Activated CD8-positive, alpha-beta memory T cell treated with anti-CD3 and anti-CD28 coated beads, Interleukin-2, amount 50 U/mL, for 48 hours (primary cell): Measurements from ENCODE around the gene MAP3K5.

Experiments
- DNase-seq: peaks from one replicate; pipeline ENCODE4 v3.0.0-alpha.2; 2020

MAP3K5 gene

DNA sequence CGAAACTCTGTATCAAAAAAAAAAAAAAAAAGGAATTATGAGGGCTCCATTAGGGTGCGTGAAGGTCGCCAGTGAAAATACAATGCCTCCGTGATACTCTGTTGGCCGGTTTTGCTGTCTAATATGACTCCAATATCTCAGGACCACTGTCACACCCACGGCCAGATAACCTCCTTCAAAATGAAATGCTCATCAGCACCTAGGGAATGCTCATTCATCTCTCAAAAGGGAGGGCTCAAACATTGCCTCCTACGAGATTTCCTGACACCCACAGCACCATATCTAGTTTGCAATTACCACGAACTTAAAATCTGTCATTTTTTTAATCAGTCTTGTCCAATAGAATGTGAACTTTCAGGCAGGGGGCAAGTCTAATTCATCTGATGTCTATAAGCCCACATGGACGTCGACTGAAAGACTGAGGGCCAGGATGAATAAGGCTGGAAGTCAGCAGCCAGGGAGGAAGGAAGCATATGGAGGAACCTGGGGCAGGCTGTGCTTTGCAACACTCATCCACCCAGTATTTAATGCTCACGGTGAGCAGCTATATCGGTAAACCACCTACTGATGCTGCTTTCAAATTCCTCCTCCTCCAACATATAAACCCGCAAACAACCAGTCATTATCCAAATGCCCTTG is 42.8 kb downstream of the MAP3K5 start:
- no peak for DNase-seq

DNA sequence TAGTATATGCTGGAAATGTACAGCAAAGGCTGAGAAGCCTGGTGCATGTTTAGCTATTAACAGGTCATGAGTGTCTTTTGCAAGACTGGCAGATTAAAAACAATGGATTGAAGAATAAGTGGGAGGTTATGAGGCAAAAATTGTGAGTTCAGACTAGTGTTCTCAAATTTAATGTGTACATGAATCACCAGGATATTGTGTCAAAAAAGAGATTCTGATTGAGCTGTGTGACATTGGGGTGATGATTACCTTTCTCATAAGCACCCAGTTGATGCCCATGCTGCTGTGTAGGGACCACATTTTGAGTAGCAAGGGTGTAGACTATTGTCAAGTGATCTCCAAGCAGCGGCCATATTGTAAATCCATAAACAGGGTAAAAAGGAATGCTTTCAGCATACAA is 44.8 kb downstream of the MAP3K5 start:
- DNase-seq, result no peak

DNA sequence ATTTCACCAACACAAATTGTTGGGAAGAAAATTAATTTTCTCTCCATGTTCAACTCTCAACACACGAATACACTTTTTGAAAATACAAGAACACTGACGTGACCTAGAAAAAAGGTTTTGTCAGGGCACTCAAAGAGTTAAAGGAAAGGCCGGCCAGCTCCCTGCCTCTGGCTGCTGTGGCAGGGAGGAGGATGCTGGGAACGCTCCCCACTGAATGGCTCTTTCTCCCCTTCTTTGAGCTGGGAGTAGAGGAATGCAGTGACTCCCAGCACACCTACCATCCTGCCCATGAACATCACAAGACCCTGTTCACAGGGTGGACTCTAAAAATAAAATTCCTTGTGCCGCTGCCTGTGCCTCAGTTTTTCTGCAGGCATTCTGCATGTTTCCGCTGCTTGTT is 47.0 kb downstream of the MAP3K5 start:
- DNase-seq, result no peak

GRCh38 chr6:136744889-136745288 is 47.4 kb downstream of the MAP3K5 start:
- no peak for DNase-seq

GRCh38 chr6:136742125-136742524 is 50.2 kb downstream of the MAP3K5 start:
- no peak for DNase-seq

- no peak for DNase-seq
These were observed 52.0 kb downstream of the MAP3K5 start for GRCh38 chr6:136740050-136740974.

- no peak for DNase-seq
These were observed 52.8 kb downstream of the MAP3K5 start for GRCh38 chr6:136739501-136739900.

DNA sequence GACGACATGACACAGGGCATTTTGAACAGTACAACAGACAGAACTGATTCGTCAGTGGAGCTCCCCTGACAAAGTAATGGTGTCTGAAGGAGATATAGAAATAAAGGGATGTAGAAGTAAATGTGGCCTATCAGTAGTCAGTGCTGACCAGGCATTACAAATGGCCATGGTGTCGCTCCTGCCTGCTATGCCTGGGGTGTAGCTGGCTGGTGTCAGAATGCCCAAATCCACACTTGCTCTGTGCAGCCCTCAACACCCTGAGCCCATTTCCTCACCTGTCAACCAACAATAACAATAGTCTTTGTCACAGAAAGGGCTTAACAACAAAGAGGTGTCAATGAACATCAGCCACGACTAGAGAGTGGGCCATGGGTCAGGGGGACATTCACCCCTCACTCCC is 53.2 kb downstream of the MAP3K5 start:
- DNase-seq, result no peak

DNA sequence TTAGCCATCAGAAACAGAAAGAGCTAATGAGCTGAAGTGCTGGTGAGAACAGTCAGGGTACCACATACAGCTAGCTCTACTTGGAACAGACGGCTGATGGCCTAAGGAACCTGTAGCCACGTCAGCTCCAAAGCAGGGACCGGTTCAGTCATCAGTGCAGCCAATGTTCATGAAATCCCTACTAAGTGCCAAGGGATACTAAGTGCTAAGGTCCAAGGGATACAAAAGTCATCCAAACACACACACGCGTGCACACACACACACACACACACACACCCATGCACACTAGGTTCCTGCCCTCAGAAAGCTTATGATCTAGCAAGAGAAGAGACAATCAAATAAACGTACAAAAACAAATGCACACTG is 53.6 kb downstream of the MAP3K5 start:
- no peak for DNase-seq

DNA sequence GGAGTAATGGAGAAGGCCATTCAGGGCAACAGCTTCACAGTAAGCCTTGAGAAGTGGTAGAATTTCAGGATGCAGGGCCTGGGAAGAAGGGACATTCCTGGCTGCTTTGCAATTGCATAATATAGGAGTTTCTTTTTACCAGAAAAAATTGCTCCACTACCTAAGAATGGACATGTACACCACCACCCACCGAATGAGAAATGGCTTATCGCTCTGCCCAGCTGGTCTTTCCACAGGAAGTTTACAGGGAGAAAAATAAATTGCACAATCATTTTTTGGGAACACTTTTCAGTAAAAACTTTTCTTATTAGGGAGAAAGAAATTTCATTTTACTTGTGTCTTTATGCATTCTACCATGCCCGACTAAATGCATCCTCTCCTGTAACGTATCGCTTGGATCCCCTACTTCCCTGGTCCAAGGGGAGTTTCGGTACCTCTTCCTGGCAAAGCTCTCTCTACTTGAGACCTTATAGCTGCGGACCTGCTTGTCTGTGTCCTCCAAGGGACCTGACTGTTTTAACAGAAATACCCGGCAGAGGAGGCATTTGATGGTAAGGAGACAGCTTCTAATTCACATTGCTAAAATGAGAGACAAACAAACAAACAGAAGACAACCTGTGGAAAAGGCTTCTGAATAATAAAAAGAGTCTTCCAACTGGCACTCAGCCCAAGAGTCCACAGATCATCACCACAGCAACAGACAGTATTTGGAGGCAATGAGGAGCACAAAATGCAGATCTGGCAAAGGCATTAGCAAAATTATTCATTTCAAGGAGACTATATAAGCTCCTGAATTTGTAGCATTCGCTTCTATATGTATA is 54.2 kb downstream of the MAP3K5 start:
- DNase-seq, result no peak

DNA sequence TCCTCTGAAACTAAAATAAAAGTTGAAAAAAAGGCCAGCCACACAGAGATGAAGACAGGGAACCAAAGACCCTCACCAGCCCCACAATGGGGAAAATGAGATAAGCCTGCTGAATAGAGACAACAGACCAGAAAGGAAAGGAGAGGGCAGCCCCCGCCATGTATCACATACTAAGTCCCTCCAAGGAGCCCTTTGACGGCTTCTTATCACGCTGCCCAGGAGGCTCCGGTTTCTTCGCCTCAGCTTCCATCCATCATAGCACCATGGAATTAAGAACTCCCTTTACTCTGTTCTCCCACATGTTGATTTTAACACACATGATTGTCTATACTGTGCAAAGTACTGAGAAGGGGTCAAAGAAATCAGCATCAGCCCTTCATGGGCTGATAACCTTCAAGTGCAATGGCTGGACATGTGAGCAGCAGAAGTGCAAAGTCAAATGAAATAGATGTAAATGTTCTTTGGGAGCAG is 54.9 kb downstream of the MAP3K5 start:
- DNase-seq, result no peak

DNA sequence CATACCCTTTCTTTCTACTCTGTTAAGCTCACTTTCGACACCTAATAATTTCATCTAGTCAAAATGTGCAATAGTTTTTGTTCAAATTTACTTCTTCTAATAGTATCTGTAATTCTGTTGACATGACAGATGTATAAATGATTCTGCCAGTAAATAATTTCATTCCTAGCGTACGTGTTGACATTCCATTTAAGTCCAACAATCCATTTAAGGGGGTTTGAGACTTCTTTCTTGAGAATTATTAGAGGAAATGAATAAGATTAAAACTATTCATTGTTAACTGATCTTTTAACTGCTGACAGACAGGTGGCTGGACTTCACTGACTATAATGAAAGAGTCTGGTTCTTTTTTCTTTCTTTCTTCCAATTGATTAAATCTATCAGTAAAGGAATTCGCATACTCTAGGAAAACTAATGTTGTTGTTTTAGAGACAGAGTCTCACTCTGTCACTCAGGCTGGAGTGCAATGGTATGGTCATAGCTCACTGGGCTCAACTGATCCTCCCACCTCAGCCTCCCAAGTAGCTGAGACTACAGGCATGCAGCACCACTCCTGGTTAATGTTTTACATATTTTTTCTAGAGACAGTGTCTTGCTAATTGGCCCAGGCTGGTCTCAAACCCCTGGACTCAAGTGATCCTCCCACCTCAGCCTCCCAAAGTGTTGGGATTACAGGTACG is 55.9 kb downstream of the MAP3K5 start:
- no peak for DNase-seq

- DNase-seq, result no peak
These were observed 57.3 kb downstream of the MAP3K5 start for GRCh38 chr6:136734977-136735376.

DNA sequence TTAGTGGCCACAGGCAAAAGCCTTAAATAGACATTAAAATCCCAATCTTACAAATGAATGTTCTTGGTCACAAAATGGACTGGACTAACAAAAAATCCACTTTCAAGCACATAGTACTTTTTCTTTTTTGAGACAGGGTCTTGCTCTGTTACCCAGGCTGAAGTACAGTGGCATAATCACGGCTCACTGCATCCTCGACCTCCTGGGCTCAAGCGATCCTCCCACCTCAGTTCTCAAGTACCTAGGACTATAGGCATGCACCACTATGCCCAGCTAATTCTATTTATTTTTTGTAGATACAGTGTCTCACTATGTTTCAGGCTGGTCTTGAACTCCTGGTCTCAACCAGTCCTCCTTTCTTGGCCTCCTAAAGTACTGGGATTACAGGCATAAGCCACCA is 59.4 kb downstream of the MAP3K5 start:
- no peak for DNase-seq

GRCh38 chr6:136729832-136730231 is 62.4 kb downstream of the MAP3K5 start:
- no peak for DNase-seq

DNA sequence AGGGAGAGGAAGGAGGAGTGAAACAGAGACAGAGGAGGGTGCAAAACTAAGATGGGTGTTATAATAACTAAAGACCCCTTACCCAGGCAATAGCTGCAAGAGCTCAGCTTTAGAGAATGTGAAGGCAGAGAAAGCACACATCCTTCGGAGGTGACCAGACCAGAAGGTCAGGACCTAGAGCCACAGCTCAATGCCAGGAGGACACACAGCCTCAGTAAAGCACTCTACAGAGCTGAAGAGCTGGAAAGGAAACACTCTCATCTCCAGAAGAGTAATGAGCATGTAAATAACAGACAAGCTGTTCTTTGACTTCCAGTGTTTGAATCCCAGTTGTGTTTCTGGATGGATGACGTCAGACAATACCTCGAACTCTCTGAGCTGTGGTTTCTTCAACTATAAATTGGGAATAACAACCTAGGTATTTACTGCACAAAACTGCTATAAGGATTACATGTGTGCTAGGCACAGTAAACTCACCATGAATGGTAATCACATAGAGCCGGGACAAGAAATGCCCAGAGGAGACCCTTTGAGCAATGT is 63.2 kb downstream of the MAP3K5 start:
- DNase-seq, result no peak

GRCh38 chr6:136728033-136728939 is 64.0 kb downstream of the MAP3K5 start:
- DNase-seq, result no peak

- no peak for DNase-seq
These were observed 65.3 kb downstream of the MAP3K5 start for GRCh38 chr6:136726837-136727557.

DNA sequence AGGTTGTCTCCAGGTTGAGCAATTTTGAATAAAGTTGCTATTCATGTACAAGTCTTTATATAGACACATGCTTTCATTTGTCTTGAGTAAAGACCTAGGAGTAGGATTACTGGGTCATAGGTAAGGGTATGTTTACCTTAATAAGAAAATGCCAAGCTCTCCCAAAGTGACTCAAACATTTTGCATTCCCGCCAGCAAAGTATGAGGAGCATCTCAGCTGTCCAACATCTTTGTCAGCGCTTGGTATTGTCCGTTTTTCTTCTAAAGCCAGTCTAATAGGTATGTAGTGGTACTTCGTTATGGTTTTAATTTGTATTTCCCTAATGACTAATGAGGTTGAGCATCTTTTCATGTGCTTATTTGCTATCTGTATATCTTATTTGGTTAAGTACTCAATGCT is 67.2 kb downstream of the MAP3K5 start:
- DNase-seq, result no peak

GRCh38 chr6:136723780-136724179 is 68.5 kb downstream of the MAP3K5 start:
- no peak for DNase-seq

DNA sequence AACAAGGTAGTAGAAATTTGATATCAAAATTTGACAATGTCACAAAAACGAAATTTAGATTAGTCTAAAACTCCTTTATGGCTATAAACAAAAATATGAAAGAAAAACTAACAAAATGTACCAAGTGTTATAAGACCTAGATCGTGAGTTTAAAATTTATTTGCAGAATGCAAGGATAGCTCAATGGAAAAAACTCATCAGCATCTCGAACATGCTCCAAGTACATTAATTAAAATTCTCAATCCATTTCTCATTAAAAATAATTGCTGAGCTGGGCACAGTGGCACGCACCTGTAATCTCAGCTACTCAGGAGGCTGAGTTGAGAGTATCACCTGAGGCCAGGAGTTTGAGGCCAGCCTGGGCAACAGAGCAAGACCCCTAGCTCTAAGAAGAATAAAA is 70.8 kb downstream of the MAP3K5 start:
- no peak for DNase-seq
